Neuronal stem cell (in vitro differentiated cells): Measurements from ENCODE around the gene VTCN1.
"Not testable (repeated sequence)": the region's sequence is repeated elsewhere in the genome, so short reads cannot be mapped to it uniquely, and the experiment has no call there.

Experiments
- DNase-seq: peaks from one replicate; pipeline ENCODE4 v3.0.0-alpha.2; 2013; ENCODE audit warnings: low spot score
- H2AFZ ChIP-seq: one replicate; pipeline ENCODE4 v1.6.1; 2013; ENCODE audit warnings: mild to moderate bottlenecking, low read length, inconsistent platforms
- H2AK5ac ChIP-seq: 2 replicates; pipeline ENCODE4 v1.6.1; 2013; ENCODE audit warnings: low read depth, mild to moderate bottlenecking, inconsistent platforms, low read length, moderate library complexity, mixed read lengths
- H2BK120ac ChIP-seq: 2 replicates; pipeline ENCODE4 v1.6.1; 2013; ENCODE audit warnings: low read depth, mild to moderate bottlenecking, inconsistent platforms, low read length, moderate library complexity, mixed read lengths
- H2BK12ac ChIP-seq: one replicate; pipeline ENCODE4 v1.6.1; 2013; ENCODE audit warnings: low read length, inconsistent platforms
- H2BK15ac ChIP-seq: 2 replicates; pipeline ENCODE4 v1.6.1; 2013; ENCODE audit warnings: mild to moderate bottlenecking, low read length, inconsistent platforms, mixed read lengths
- H2BK5ac ChIP-seq: one replicate; pipeline ENCODE4 v1.6.1; 2013; ENCODE audit warnings: inconsistent platforms, mild to moderate bottlenecking, low read length, moderate library complexity
- H3K14ac ChIP-seq: one replicate; pipeline ENCODE4 v1.6.1; 2013; ENCODE audit warnings: low read length, inconsistent platforms
- H3K18ac ChIP-seq: 2 replicates; pipeline ENCODE4 v1.6.1; 2013; ENCODE audit warnings: low read length, inconsistent platforms
- H3K23ac ChIP-seq: 2 replicates; pipeline ENCODE4 v1.6.1; 2013; ENCODE audit warnings: low read depth, mild to moderate bottlenecking, mixed read lengths, low read length, inconsistent platforms; ENCODE audit not compliant: poor library complexity
- H3K27ac ChIP-seq: replicated peaks from 3 replicates; pipeline ENCODE4 v1.5.1; 2013; ENCODE audit warnings: low read length, inconsistent platforms
- H3K27me3 ChIP-seq, 3 experiments: 2 replicates each; pipeline ENCODE4 v1.6.1; 2013; ENCODE audit warnings: low read length in 3 of 3, mild to moderate bottlenecking in 2 of 3, inconsistent platforms in 1 of 3, low read depth in 1 of 3, mixed read lengths in 1 of 3, moderate library complexity in 1 of 3; ENCODE audit not compliant: control insufficient read depth in 3 of 3, insufficient read depth in 3 of 3
- H3K36me3 ChIP-seq, 2 donors: replicated peaks in 1 of 2; 2 replicates each; pipeline ENCODE4 v1.6.1; 2013; ENCODE audit warnings: low read length in 2 of 2; ENCODE audit not compliant: control insufficient read depth in 2 of 2, insufficient read depth in 2 of 2
- H3K4ac ChIP-seq: 2 replicates; pipeline ENCODE4 v1.6.1; 2013; ENCODE audit warnings: inconsistent platforms, mild to moderate bottlenecking, low read length, moderate library complexity
- H3K4me1 ChIP-seq, 2 donors: 1 replicate in 1 of 2; 2 replicates in 1 of 2; pipeline ENCODE4 v1.6.1; 2013; ENCODE audit warnings: low read length in 2 of 2, low read depth in 1 of 2; ENCODE audit not compliant: control insufficient read depth in 2 of 2, insufficient read depth in 1 of 2
- H3K4me2 ChIP-seq: one replicate; pipeline ENCODE4 v1.6.1; 2013; ENCODE audit warnings: mild to moderate bottlenecking, low read length, inconsistent platforms; ENCODE audit not compliant: insufficient read depth, poor library complexity, severe bottlenecking
- H3K4me3 ChIP-seq, 2 donors: 2 replicates each; pipeline ENCODE4 v1.5.1; 2013; ENCODE audit warnings: low read length in 2 of 2, mild to moderate bottlenecking in 2 of 2, inconsistent platforms in 1 of 2, moderate library complexity in 1 of 2
- H3K79me1 ChIP-seq: one replicate; pipeline ENCODE4 v1.6.1; 2013; ENCODE audit warnings: low read depth, mild to moderate bottlenecking, inconsistent platforms, low read length, moderate library complexity
- H3K9ac ChIP-seq: one replicate; pipeline ENCODE4 v1.6.1; 2013; ENCODE audit warnings: mild to moderate bottlenecking, low read depth, low read length, inconsistent platforms; ENCODE audit not compliant: poor library complexity
- H3K9me3 ChIP-seq, 2 donors: replicated peaks in 1 of 2; 2 replicates each; pipeline versions ENCODE3 to v1.6.1; 2013; ENCODE audit warnings: low read length in 2 of 2, mild to moderate bottlenecking in 2 of 2, inconsistent platforms in 1 of 2, low read depth in 1 of 2, mixed read lengths in 1 of 2, moderate library complexity in 1 of 2; ENCODE audit not compliant: control insufficient read depth in 2 of 2, insufficient read depth in 1 of 2
- H4K8ac ChIP-seq: one replicate; pipeline ENCODE4 v1.6.1; 2013; ENCODE audit warnings: low read depth, mild to moderate bottlenecking, inconsistent platforms, low read length, moderate library complexity
- H4K91ac ChIP-seq: one replicate; pipeline ENCODE4 v1.6.1; 2013; ENCODE audit warnings: low read length, low read depth, mild to moderate bottlenecking, inconsistent platforms; ENCODE audit not compliant: poor library complexity
- WGBS, 2 donors: extraction: QIAGEN DNeasy Blood & Tissue Kit; methylation state at CpG; one replicate each; pipeline ENCODE4 v1.1.7; 2013; ENCODE audit warnings: missing lambda C conversion rate in 2 of 2, mixed read lengths in 1 of 2; ENCODE audit not compliant: insufficient read length in 2 of 2, insufficient replicate concordance in 1 of 2; ENCODE audit errors: extremely low coverage in 2 of 2; 5-methylcytosine and 5-hydroxymethylcytosine counted together

VTCN1 gene

DNA sequence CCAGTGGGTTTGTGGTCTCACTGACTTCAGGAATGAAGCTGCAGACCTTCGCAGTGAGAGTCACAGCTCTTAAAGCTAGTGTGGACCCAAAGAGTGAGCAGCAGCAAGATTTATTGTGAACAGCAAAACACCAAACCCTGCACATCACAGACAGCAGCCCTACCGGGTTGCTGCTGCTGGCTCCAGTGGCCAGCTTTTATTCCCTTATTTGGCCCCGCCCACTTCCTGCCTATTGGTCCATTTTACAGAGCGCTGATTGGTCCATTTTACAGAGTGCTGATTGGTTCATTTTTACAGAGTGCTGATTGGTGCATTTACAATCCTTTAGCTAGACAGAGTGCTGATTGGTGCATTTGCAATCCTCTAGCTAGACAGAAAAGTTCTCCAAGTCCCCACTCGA is 59.4 kb downstream of the VTCN1 start:
- not testable (repeated sequence) for H4K91ac ChIP-seq
- H3K4me1 ChIP-seq = peaks cover 9 to 14% of the 10 kb centered on the region in 2 donors
- no CpG with 5 or more reads among the region's 5 CpGs for WGBS, 2 donors

DNA sequence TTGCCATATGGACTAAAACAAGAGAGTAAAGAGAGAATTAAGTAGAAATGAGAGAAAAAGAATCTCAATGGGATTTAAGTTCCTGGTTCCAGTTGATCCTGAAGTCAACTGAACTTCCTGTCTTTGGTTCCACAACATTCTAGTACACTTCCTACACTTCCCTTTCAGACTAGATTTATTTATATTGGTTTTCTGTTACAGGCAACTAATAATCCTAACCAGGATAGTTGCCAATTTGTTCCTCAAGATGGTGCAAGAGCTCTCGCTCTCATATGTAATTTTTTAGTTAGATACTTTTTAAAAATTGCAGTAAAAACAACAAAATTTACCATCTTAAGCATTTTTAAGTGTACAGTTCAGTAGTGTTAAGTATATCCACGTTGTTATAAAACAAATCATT is 60.4 kb downstream of the VTCN1 start:
- peaks cover 0 to 3% of the 10 kb centered on the region in 2 donors for H3K9me3 ChIP-seq
- no CpG with 5 or more reads among the region's 2 CpGs for WGBS, 2 donors
- no peak overlapping the region for H3K14ac ChIP-seq
- H3K79me1 ChIP-seq = no peaks in the 10 kb centered on the region
- no peak for DNase-seq
- H2BK15ac ChIP-seq = no peak overlapping the region
- H3K4me2 ChIP-seq = no peak overlapping the region
- H2AK5ac ChIP-seq = no peak overlapping the region
- H3K4me1 ChIP-seq = peaks cover 11 to 16% of the 10 kb centered on the region in 2 donors
- H3K27ac ChIP-seq = no peak overlapping the region
- no peaks in the 10 kb centered on the region for H3K27me3 ChIP-seq
- no peak overlapping the region for H2BK120ac ChIP-seq
- no peak overlapping the region for H3K4me3 ChIP-seq
- H3K4ac ChIP-seq = no peak overlapping the region
- no peak overlapping the region for H2BK5ac ChIP-seq
- no peak overlapping the region for H3K18ac ChIP-seq
- no peaks in the 10 kb centered on the region for H3K36me3 ChIP-seq
- H2BK12ac ChIP-seq = no peak overlapping the region
- no peak overlapping the region for H4K91ac ChIP-seq
- no peak overlapping the region for H3K9ac ChIP-seq
- H3K23ac ChIP-seq = no peak overlapping the region
- H4K8ac ChIP-seq = no peak overlapping the region
- no peak overlapping the region for H2AFZ ChIP-seq

More for the DNA sequence above, 59.4 kb downstream of the VTCN1 start:
- H2AFZ ChIP-seq, H3K36me3 ChIP-seq, H3K27ac ChIP-seq, H3K4ac ChIP-seq, H3K4me2 ChIP-seq, H3K18ac ChIP-seq, H3K9me3 ChIP-seq, H3K14ac ChIP-seq, H2AK5ac ChIP-seq, H4K8ac ChIP-seq, H3K79me1 ChIP-seq, DNase-seq, H3K23ac ChIP-seq, H3K9ac ChIP-seq, H2BK15ac ChIP-seq, H2BK5ac ChIP-seq, H2BK120ac ChIP-seq, H3K27me3 ChIP-seq, H2BK12ac ChIP-seq, H3K4me3 ChIP-seq: not testable (repeated sequence)

DNA sequence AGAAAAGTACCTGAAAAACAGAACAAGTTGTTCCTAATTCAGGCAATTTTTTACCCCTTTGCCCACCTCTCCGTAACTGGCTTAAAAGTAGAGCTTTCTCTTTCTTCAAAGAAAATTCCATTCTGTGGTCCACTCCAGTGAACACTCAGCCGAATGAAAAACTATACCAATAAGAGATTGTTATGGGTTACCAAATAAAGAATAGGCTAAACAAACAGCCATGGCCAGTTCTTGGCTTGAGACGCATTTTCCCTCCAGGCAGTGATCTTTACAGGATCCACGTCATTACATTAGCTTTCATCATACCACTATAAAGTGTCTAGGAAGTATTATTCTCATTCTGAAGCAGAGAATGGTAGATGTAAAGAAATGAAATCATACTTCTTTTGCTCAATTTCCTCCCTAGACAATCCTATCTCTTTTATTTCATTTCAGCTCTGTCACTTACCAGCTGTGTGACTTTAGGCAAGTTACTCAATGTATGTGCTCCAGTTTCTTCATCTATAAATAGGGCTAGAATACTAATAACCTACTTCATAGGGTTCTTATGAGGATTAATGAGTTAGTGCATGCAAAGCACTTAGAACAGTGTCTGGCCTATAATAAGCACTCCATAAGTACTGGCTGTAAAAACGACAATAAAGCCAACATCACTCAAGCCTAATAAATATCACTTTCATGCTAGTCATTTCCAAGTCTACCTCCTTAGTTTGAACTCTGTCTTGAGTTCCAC is 62.7 kb downstream of the VTCN1 start:
- Histone ChIP-seq H2BK120ac (no peak overlapping the region), H4K8ac (no peak overlapping the region), H3K9me3 (peaks cover 0 to 3% of the 10 kb centered on the region in 2 donors), H3K79me1 (no peaks in the 10 kb centered on the region), H2BK12ac (no peak overlapping the region), H2AFZ (no peak overlapping the region), H3K14ac (no peak overlapping the region), H3K4ac (no peak overlapping the region), H3K27me3 (no peaks in the 10 kb centered on the region), H3K36me3 (no peaks in the 10 kb centered on the region), H3K4me1 (peaks cover 12 to 13% of the 10 kb centered on the region in 2 donors), H2AK5ac (no peak overlapping the region), H4K91ac (no peak overlapping the region), H3K23ac (no peak overlapping the region), H3K27ac (no peak overlapping the region), H3K9ac (no peak overlapping the region), H2BK5ac (no peak overlapping the region), H3K18ac (no peak overlapping the region), H2BK15ac (no peak overlapping the region), H3K4me2 (no peak overlapping the region), H3K4me3 (no peak overlapping the region)
- DNase-seq = no peak
- no CpG with 5 or more reads among the region's 5 CpGs for WGBS, 2 donors

DNA sequence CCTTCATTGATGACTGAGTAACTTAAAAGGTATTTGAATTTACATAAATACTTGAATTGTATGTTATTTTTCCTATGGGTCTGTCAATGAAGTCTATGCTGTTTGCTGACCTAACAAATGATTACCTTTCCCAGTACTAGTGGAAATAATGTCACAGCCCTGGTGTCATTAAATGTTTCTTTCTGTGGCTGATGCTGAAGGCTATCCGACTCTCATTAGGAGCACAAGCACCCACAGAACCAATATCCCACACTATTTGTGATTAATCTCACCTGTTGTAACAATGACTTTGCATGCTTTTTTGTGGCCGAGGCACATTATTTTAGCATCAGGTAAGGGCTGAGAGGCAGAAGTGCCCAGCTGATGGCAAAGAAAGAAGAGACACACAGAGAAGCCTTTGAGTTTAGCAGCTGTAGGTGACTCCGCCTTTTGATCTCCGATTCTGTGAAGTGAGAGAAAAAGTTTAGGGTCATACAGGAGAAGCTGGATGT is 63.3 kb downstream of the VTCN1 start:
- DNase-seq = no peak
- H3K9me3 ChIP-seq = peaks cover 0 to 3% of the 10 kb centered on the region in 2 donors
- H2BK15ac ChIP-seq = no peak overlapping the region
- no peak overlapping the region for H2BK5ac ChIP-seq
- no peak overlapping the region for H3K4me2 ChIP-seq
- no peaks in the 10 kb centered on the region for H3K36me3 ChIP-seq
- no peak overlapping the region for H2AFZ ChIP-seq
- H4K8ac ChIP-seq = no peak overlapping the region
- peaks cover 12 to 13% of the 10 kb centered on the region in 2 donors for H3K4me1 ChIP-seq
- H2BK120ac ChIP-seq = no peak overlapping the region
- no CpG with 5 or more reads among the region's 4 CpGs for WGBS, 2 donors
- H3K14ac ChIP-seq = no peak overlapping the region
- no peaks in the 10 kb centered on the region for H3K79me1 ChIP-seq
- H3K9ac ChIP-seq = no peak overlapping the region
- no peak overlapping the region for H3K4ac ChIP-seq
- no peak overlapping the region for H3K18ac ChIP-seq
- no peak overlapping the region for H3K4me3 ChIP-seq
- H4K91ac ChIP-seq = no peak overlapping the region
- no peaks in the 10 kb centered on the region for H3K27me3 ChIP-seq
- no peak overlapping the region for H2AK5ac ChIP-seq
- no peak overlapping the region for H3K23ac ChIP-seq
- H3K27ac ChIP-seq = no peak overlapping the region
- no peak overlapping the region for H2BK12ac ChIP-seq
